ENCODE results near the gene SLC5A3.

Gene SLC5A3

GRCh38 chr21:34116569-34116968 lies 43.2 kb downstream of the SLC5A3 start:
- Histone ChIP-seq H3K4me3 (replicated peaks; ENCODE audit: insufficient read depth, low read length) (no peak overlapping the region), H3K27me3 (ENCODE audit: insufficient read depth, poor library complexity, severe bottlenecking) (no peaks in the 10 kb centered on the region), H3K27ac (replicated peaks) (no peak overlapping the region)
- DNase-seq (ENCODE audit: low read depth in 1 of 2, low spot score in 1 of 2): no peak
- no peak for TF ChIP-seq REST (IDR thresholded peaks at IDR 0.05; ENCODE audit: insufficient replicate concordance, low read depth)
- no peak for TF ChIP-seq SPI1 (IDR thresholded peaks at IDR 0.05; ENCODE audit: borderline replicate concordance, low read depth)
- TF ChIP-seq POLR2AphosphoS5 (IDR thresholded peaks at IDR 0.05; ENCODE audit: low read depth): no peak
- no peak for TF ChIP-seq CTCF (IDR thresholded peaks at IDR 0.05; ENCODE audit: insufficient read depth, low read length)
- TF ChIP-seq GABPA (IDR thresholded peaks at IDR 0.05; ENCODE audit: low read depth): no peak

GRCh38 chr21:34120867-34121266 lies 47.5 kb downstream of the SLC5A3 start:
- DNase-seq (ENCODE audit: low read depth in 1 of 2, low spot score in 1 of 2): no peak
- no peak overlapping the region for H3K4me3 ChIP-seq (replicated peaks; ENCODE audit: insufficient read depth, low read length)
- no peak for TF ChIP-seq POLR2AphosphoS5 (IDR thresholded peaks at IDR 0.05; ENCODE audit: low read depth)
- TF ChIP-seq REST (IDR thresholded peaks at IDR 0.05; ENCODE audit: insufficient replicate concordance, low read depth): no peak
- no peak for TF ChIP-seq GABPA (IDR thresholded peaks at IDR 0.05; ENCODE audit: low read depth)
- no peak for TF ChIP-seq CTCF (IDR thresholded peaks at IDR 0.05; ENCODE audit: insufficient read depth, low read length)
- no peak for TF ChIP-seq SPI1 (IDR thresholded peaks at IDR 0.05; ENCODE audit: borderline replicate concordance, low read depth)
- no peaks in the 10 kb centered on the region for H3K27me3 ChIP-seq (ENCODE audit: insufficient read depth, poor library complexity, severe bottlenecking)
- no peak overlapping the region for H3K27ac ChIP-seq (replicated peaks)

GRCh38 chr21:34122047-34122446 lies 48.7 kb downstream of the SLC5A3 start:
- TF ChIP-seq CTCF (IDR thresholded peaks at IDR 0.05; ENCODE audit: insufficient read depth, low read length) (no peak), POLR2AphosphoS5 (IDR thresholded peaks at IDR 0.05; ENCODE audit: low read depth) (no peak), GABPA (IDR thresholded peaks at IDR 0.05; ENCODE audit: low read depth) (no peak), REST (IDR thresholded peaks at IDR 0.05; ENCODE audit: insufficient replicate concordance, low read depth) (no peak), SPI1 (IDR thresholded peaks at IDR 0.05; ENCODE audit: borderline replicate concordance, low read depth) (no peak)
- H3K27ac ChIP-seq (replicated peaks): no peak overlapping the region
- H3K4me3 ChIP-seq (replicated peaks; ENCODE audit: insufficient read depth, low read length): no peak overlapping the region
- no peaks in the 10 kb centered on the region for H3K27me3 ChIP-seq (ENCODE audit: insufficient read depth, poor library complexity, severe bottlenecking)
- no peak for DNase-seq (ENCODE audit: low read depth in 1 of 2, low spot score in 1 of 2)
